Neuronal stem cell (in vitro differentiated cells): ENCODE measurements around the gene ARFGAP1.

ENCODE experiments used
- DNase-seq: peaks from one replicate; pipeline ENCODE4 v3.0.0-alpha.2; 2013; ENCODE audit warnings: low spot score
- H2AFZ ChIP-seq: one replicate; pipeline ENCODE4 v1.6.1; 2013; ENCODE audit warnings: mild to moderate bottlenecking, low read length, inconsistent platforms
- H2AK5ac ChIP-seq: 2 replicates; pipeline ENCODE4 v1.6.1; 2013; ENCODE audit warnings: low read depth, mild to moderate bottlenecking, inconsistent platforms, low read length, moderate library complexity, mixed read lengths
- H2BK120ac ChIP-seq: 2 replicates; pipeline ENCODE4 v1.6.1; 2013; ENCODE audit warnings: low read depth, mild to moderate bottlenecking, inconsistent platforms, low read length, moderate library complexity, mixed read lengths
- H2BK12ac ChIP-seq: one replicate; pipeline ENCODE4 v1.6.1; 2013; ENCODE audit warnings: low read length, inconsistent platforms
- H2BK15ac ChIP-seq: 2 replicates; pipeline ENCODE4 v1.6.1; 2013; ENCODE audit warnings: mild to moderate bottlenecking, low read length, inconsistent platforms, mixed read lengths
- H2BK5ac ChIP-seq: one replicate; pipeline ENCODE4 v1.6.1; 2013; ENCODE audit warnings: inconsistent platforms, mild to moderate bottlenecking, low read length, moderate library complexity
- H3K14ac ChIP-seq: one replicate; pipeline ENCODE4 v1.6.1; 2013; ENCODE audit warnings: low read length, inconsistent platforms
- H3K18ac ChIP-seq: 2 replicates; pipeline ENCODE4 v1.6.1; 2013; ENCODE audit warnings: low read length, inconsistent platforms
- H3K23ac ChIP-seq: 2 replicates; pipeline ENCODE4 v1.6.1; 2013; ENCODE audit warnings: low read depth, mild to moderate bottlenecking, mixed read lengths, low read length, inconsistent platforms; ENCODE audit not compliant: poor library complexity
- H3K27ac ChIP-seq: replicated peaks from 3 replicates; pipeline ENCODE4 v1.5.1; 2013; ENCODE audit warnings: low read length, inconsistent platforms
- H3K27me3 ChIP-seq, 3 experiments: 2 replicates each; pipeline ENCODE4 v1.6.1; 2013; ENCODE audit warnings: low read length in 3 of 3, mild to moderate bottlenecking in 2 of 3, inconsistent platforms in 1 of 3, low read depth in 1 of 3, mixed read lengths in 1 of 3, moderate library complexity in 1 of 3; ENCODE audit not compliant: control insufficient read depth in 3 of 3, insufficient read depth in 3 of 3
- H3K36me3 ChIP-seq, 2 donors: replicated peaks in 1 of 2; 2 replicates each; pipeline ENCODE4 v1.6.1; 2013; ENCODE audit warnings: low read length in 2 of 2; ENCODE audit not compliant: control insufficient read depth in 2 of 2, insufficient read depth in 2 of 2
- H3K4ac ChIP-seq: 2 replicates; pipeline ENCODE4 v1.6.1; 2013; ENCODE audit warnings: inconsistent platforms, mild to moderate bottlenecking, low read length, moderate library complexity
- H3K4me1 ChIP-seq, 2 donors: 1 replicate in 1 of 2; 2 replicates in 1 of 2; pipeline ENCODE4 v1.6.1; 2013; ENCODE audit warnings: low read length in 2 of 2, low read depth in 1 of 2; ENCODE audit not compliant: control insufficient read depth in 2 of 2, insufficient read depth in 1 of 2
- H3K4me2 ChIP-seq: one replicate; pipeline ENCODE4 v1.6.1; 2013; ENCODE audit warnings: mild to moderate bottlenecking, low read length, inconsistent platforms; ENCODE audit not compliant: insufficient read depth, poor library complexity, severe bottlenecking
- H3K4me3 ChIP-seq, 2 donors: 2 replicates each; pipeline ENCODE4 v1.5.1; 2013; ENCODE audit warnings: low read length in 2 of 2, mild to moderate bottlenecking in 2 of 2, inconsistent platforms in 1 of 2, moderate library complexity in 1 of 2
- H3K79me1 ChIP-seq: one replicate; pipeline ENCODE4 v1.6.1; 2013; ENCODE audit warnings: low read depth, mild to moderate bottlenecking, inconsistent platforms, low read length, moderate library complexity
- H3K9ac ChIP-seq: one replicate; pipeline ENCODE4 v1.6.1; 2013; ENCODE audit warnings: mild to moderate bottlenecking, low read depth, low read length, inconsistent platforms; ENCODE audit not compliant: poor library complexity
- H3K9me3 ChIP-seq, 2 donors: replicated peaks in 1 of 2; 2 replicates each; pipeline versions ENCODE3 to v1.6.1; 2013; ENCODE audit warnings: low read length in 2 of 2, mild to moderate bottlenecking in 2 of 2, inconsistent platforms in 1 of 2, low read depth in 1 of 2, mixed read lengths in 1 of 2, moderate library complexity in 1 of 2; ENCODE audit not compliant: control insufficient read depth in 2 of 2, insufficient read depth in 1 of 2
- H4K8ac ChIP-seq: one replicate; pipeline ENCODE4 v1.6.1; 2013; ENCODE audit warnings: low read depth, mild to moderate bottlenecking, inconsistent platforms, low read length, moderate library complexity
- H4K91ac ChIP-seq: one replicate; pipeline ENCODE4 v1.6.1; 2013; ENCODE audit warnings: low read length, low read depth, mild to moderate bottlenecking, inconsistent platforms; ENCODE audit not compliant: poor library complexity
- WGBS, 2 donors: extraction: QIAGEN DNeasy Blood & Tissue Kit; methylation state at CpG; one replicate each; pipeline ENCODE4 v1.1.7; 2013; ENCODE audit warnings: missing lambda C conversion rate in 2 of 2, mixed read lengths in 1 of 2; ENCODE audit not compliant: insufficient read length in 2 of 2, insufficient replicate concordance in 1 of 2; ENCODE audit errors: extremely low coverage in 2 of 2; 5-methylcytosine and 5-hydroxymethylcytosine counted together

Gene ARFGAP1

GRCh38 chr20:63260521-63260920 is 12.1 kb upstream of the ARFGAP1 start:
- Histone ChIP-seq H3K4me2 (no peak overlapping the region), H4K91ac (peak overlapping the region; percentile 22), H3K79me1 (no peaks in the 10 kb centered on the region), H3K14ac (peak overlapping the region; percentile 67), H3K36me3 (peaks cover 0 to 1% of the 10 kb centered on the region in 2 donors), H2BK120ac (peak overlapping the region; percentile 81), H3K18ac (peak overlapping the region; percentile 90), H3K27ac (no peak overlapping the region), H3K4ac (peak overlapping the region; percentile 8), H2BK5ac (peak overlapping the region; percentile 89), H3K4me3 (no peak overlapping the region), H3K9me3 (peaks cover 0 to 18% of the 10 kb centered on the region in 2 donors), H2BK12ac (peak overlapping the region; percentile 14), H3K23ac (no peak overlapping the region), H3K9ac (peak overlapping the region; percentile 64), H3K4me1 (peaks cover 24 to 50% of the 10 kb centered on the region in 2 donors), H2AFZ (peak overlapping the region; percentile 90), H3K27me3 (no peaks in the 10 kb centered on the region), H2BK15ac (peak overlapping the region; percentile 98), H4K8ac (peak overlapping the region; percentile 32), H2AK5ac (peak overlapping the region; percentile 98)
- DNase-seq = no peak
- WGBS, 2 donors = no CpG with 5 or more reads among the region's 15 CpGs

- no CpG with 5 or more reads among the region's 25 CpGs for WGBS, 2 donors
- Histone ChIP-seq H3K23ac (no peak overlapping the region), H3K4me2 (no peak overlapping the region), H3K18ac (peak overlapping the region; percentile 96), H2BK5ac (peak overlapping the region; percentile 89), H3K4me3 (peak overlapping the region in 1 of 2 donors; percentile 30), H3K79me1 (no peaks in the 10 kb centered on the region), H3K36me3 (peaks cover 0 to 1% of the 10 kb centered on the region in 2 donors), H3K14ac (peak overlapping the region; percentile 97), H2AK5ac (peak overlapping the region; percentile 98), H3K4me1 (peaks cover 18 to 50% of the 10 kb centered on the region in 2 donors), H2BK120ac (peak overlapping the region; percentile 94), H4K8ac (peak overlapping the region; percentile 72), H3K9ac (peak overlapping the region; percentile 68), H2AFZ (peak overlapping the region; percentile 90), H2BK12ac (peak overlapping the region; percentile 14), H4K91ac (no peak overlapping the region), H3K27ac (peak overlapping the region; percentile 52), H3K27me3 (no peaks in the 10 kb centered on the region), H2BK15ac (peak overlapping the region; percentile 98), H3K9me3 (peaks cover 0 to 18% of the 10 kb centered on the region in 2 donors), H3K4ac (peak overlapping the region; percentile 8)
- DNase-seq = no peak
Observed at GRCh38 chr20:63261060-63261794, 11.4 kb upstream of the ARFGAP1 start.

- H3K9ac ChIP-seq = peak overlapping the region; percentile 60
- H3K18ac ChIP-seq = peak overlapping the region; percentile 96
- H2AFZ ChIP-seq = peak overlapping the region; percentile 90
- H3K9me3 ChIP-seq = peaks cover 0 to 13% of the 10 kb centered on the region in 2 donors
- H3K79me1 ChIP-seq = no peaks in the 10 kb centered on the region
- H3K4me2 ChIP-seq = no peak overlapping the region
- no peaks in the 10 kb centered on the region for H3K27me3 ChIP-seq
- H4K8ac ChIP-seq = peak overlapping the region; percentile 72
- peaks cover 17 to 49% of the 10 kb centered on the region in 2 donors for H3K4me1 ChIP-seq
- peak overlapping the region; percentile 97 for H2BK15ac ChIP-seq
- peaks cover 0 to 1% of the 10 kb centered on the region in 2 donors for H3K36me3 ChIP-seq
- H2BK120ac ChIP-seq = peak overlapping the region; percentile 94
- no peak overlapping the region for H4K91ac ChIP-seq
- H3K27ac ChIP-seq = peak overlapping the region; percentile 52
- H3K23ac ChIP-seq = no peak overlapping the region
- H3K14ac ChIP-seq = peak overlapping the region; percentile 97
- peak overlapping the region in 1 of 2 donors; percentile 30 for H3K4me3 ChIP-seq
- H2BK12ac ChIP-seq = peak overlapping the region; percentile 75
- peak overlapping the region; percentile 89 for H2BK5ac ChIP-seq
- no peak for DNase-seq
- H2AK5ac ChIP-seq = peak overlapping the region; percentile 90
- no CpG with 5 or more reads among the region's 30 CpGs for WGBS, 2 donors
- H3K4ac ChIP-seq = no peak overlapping the region
Observed at GRCh38 chr20:63261795-63262528, 10.7 kb upstream of the ARFGAP1 start.

DNA sequence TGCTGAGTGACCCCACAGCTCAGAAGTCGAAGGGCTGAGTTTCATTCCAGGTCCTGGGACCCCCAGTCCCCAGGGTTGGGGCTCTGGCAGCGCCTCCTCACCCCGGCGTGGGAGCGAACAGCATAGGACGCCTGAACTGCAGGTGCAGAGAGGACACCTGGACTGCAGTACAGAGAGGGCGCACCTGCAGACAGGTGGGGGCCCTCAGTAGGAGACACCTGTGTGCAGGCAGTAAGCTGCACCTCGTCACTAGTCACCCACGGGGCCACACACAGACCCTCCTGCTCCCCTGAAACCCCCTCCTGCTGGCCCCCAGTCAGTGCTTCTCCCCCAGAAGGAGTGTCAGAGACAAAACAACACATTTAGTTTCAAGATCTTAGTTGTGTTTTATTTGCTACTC is 9.8 kb upstream of the ARFGAP1 start:
- no peak overlapping the region for H2BK15ac ChIP-seq
- H3K27ac ChIP-seq = no peak overlapping the region
- H2BK5ac ChIP-seq = no peak overlapping the region
- DNase-seq = no peak
- WGBS, 2 donors = no CpG with 5 or more reads among the region's 9 CpGs
- peaks cover 17 to 49% of the 10 kb centered on the region in 2 donors for H3K4me1 ChIP-seq
- no peak overlapping the region for H2BK120ac ChIP-seq
- H4K8ac ChIP-seq = no peak overlapping the region
- no peak overlapping the region for H2AFZ ChIP-seq
- no peak overlapping the region for H3K4me3 ChIP-seq
- peaks cover 0 to 4% of the 10 kb centered on the region in 2 donors for H3K9me3 ChIP-seq
- no peak overlapping the region for H3K4ac ChIP-seq
- no peak overlapping the region for H3K23ac ChIP-seq
- H2AK5ac ChIP-seq = peak overlapping the region; percentile 89
- peak overlapping the region; percentile 75 for H3K18ac ChIP-seq
- H2BK12ac ChIP-seq = no peak overlapping the region
- no peaks in the 10 kb centered on the region for H3K27me3 ChIP-seq
- H3K14ac ChIP-seq = peak overlapping the region; percentile 56
- H3K36me3 ChIP-seq = no peaks in the 10 kb centered on the region
- peak overlapping the region; percentile 44 for H3K9ac ChIP-seq
- peak overlapping the region; percentile 30 for H4K91ac ChIP-seq
- no peak overlapping the region for H3K4me2 ChIP-seq
- no peaks in the 10 kb centered on the region for H3K79me1 ChIP-seq
